C4-2B (cell line): Measurements from ENCODE around the gene PPP1CA.
A peak's percentile ranks its signal among the peaks of the same experiment; 100 is the strongest.

Experiments
- H3K27ac ChIP-seq: fragments of 450-650 bp; 2 replicates; pipeline ENCODE4 v1.5.1; 2017
- CTCF ChIP-seq: fragments of 450-650 bp; conservative IDR thresholded peaks from 2 replicates; pipeline ENCODE4 v1.5.1; 2017; ENCODE audit warnings: mild to moderate bottlenecking
- ZFX ChIP-seq: fragments of 450-650 bp; IDR thresholded peaks from 2 replicates; pipeline ENCODE4 v1.6.1; 2017

PPP1CA gene

DNA sequence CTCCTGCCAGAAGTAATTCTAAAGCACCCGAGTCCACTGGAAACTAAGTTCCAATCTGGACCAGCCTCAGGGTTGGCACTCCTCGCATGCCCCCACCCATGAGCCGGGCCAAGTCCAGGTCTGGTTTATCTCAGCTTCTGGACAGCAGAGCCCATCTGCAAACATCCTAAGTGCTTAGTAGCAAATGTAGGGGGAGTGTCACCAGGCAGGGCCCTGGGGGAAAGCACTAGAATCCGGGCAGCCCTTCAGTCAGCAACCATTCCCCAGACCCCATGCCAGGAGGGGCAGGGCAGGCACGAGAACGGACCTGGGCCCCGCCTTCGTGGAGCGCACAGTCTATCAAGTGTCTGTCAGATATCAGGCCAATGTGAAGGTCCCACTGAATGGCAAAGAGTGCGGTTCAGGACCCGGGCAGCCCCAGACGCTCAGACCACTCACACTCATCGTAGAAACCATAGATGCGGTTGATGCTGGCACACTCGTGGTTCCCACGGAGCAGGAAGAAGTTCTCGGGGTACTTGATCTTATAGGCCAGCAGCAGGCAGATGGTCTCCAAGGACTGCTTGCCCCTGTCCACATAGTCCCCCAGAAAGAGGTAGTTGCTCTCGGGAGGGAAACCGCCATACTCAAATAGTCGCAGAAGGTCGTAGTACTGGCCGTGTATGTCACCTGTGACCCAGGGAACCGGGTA, 1.3 kb downstream of the PPP1CA start:
- H3K27ac ChIP-seq: peak overlapping the region; percentile 95
- TF ChIP-seq CTCF (no peak), ZFX (no peak)

DNA sequence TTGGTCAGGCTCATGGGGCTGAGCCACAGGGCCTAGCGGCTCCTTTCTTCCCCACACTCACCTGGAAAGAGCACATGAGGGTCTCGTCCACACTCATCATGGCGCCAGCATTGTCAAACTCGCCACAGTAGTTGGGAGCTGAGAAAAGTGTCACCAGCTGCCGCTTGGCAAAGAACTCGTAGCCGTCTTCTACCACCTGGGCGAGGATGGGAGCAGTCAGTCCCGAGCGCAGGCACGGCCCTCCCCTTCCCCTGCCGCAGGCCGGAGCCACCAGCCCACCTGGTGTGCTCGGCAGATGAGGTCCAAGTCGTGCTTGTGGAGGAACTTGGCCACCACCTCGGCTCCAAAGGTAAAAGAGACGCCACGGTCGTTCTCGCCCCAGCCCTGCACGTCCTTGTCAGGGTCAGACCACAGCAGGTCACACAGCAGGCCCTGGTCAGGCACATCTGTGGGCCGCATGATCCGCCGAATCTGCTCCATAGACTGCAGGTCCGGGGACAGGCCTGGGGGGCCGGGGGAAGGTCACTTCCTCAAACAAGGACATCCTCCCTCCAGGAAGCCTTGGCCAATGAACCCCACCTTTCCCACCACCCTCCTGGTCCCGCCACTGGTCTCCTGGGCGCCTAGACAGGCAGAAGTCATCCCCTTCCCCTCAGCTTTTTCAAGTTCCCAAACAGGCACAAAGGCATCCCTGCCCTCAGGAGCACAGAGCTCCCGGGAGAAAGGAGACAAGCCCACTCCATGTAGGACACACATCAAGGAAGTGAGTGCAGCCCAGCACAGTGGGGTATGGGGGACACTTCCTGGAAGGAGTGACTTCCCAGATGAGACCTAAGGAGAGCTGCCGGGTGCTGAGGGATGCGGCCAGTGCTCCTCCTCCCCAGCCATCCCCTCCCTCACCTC, 2.7 kb downstream of the PPP1CA start:
- no peak overlapping the region for H3K27ac ChIP-seq
- TF ChIP-seq ZFX (no peak), CTCF (no peak)

- no peak overlapping the region for H3K27ac ChIP-seq
- TF ChIP-seq CTCF (no peak), ZFX (no peak)
These were observed 3.5 kb downstream of the PPP1CA start for GRCh38 chr11:67397986-67398660.

DNA sequence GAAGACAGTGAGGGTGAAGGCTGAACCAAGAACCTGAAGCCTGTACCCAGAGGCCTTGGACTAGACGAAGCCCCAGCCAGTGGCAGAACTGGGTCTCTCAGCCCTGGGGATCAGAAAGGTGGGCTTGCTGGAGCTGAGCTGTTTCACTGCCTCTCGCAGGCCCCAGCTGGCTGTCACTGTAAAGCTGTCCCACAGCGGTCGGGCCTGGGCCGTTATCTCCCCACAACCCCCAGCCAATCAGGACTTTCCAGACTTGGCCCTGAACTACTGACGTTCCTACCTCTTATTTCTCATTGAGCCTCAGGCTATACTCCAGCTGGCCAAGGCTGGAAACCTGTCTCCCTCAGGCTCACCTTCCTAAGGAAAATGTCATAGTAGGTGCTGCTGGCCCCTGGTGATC, 4.1 kb downstream of the PPP1CA start:
- TF ChIP-seq ZFX: no peak
- no peak for TF ChIP-seq CTCF

DNA sequence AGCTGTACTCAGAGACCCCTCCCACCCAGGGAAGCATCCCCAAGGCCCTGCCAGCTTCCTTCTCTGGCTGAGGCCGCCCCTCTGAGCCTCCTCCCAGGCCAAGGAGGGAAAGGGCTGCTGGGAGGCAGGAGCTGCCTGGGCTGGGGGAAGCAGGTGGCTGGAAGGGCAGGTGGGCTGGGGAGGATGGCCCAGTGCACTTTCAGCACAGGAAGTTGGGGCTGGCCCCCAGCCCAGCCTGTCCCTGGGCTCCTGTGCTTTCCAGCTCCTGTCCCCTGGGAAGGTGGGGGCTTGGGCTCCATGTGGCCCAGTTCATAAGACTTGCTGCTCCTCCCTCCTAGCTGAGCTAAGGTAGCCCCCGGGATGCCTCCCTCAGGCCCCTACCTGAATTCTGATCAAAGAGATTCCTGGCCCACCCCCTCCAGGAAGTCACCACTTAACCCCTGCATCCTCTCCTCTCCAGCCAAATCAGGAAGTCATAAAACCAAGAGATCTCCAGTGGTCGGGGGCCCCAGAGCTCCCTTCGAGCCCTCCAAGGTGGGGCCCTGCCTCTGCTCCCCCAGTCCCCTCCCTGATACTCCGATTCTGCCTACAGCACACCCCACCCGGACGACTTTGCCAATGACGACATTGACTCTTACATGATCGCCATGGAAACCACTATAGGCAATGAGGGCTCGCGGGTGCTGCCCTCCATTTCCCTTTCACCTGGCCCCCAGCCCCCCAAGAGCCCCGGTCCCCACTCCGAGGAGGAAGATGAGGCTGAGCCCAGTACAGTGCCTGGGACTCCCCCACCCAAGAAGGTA, 4.9 kb downstream of the PPP1CA start:
- TF ChIP-seq ZFX (no peak), CTCF (no peak)
- no peak overlapping the region for H3K27ac ChIP-seq

More for the DNA sequence above, 4.1 kb downstream of the PPP1CA start:
- no peak overlapping the region for H3K27ac ChIP-seq

- TF ChIP-seq ZFX: no peak
- no peak for TF ChIP-seq CTCF
- H3K27ac ChIP-seq: no peak overlapping the region
These were observed 5.4 kb downstream of the PPP1CA start for GRCh38 chr11:67396259-67396581.
